SK-N-SH (cell line): ENCODE results near the gene ADGRL3. TPM values are rescaled to one million over a fixed set of nuclear protein-coding genes. Genes with fewer than 3 reads are reported as not detected.

Experiments
- CTCF ChIA-PET: fragments of 300-600, 350-600 bp; formaldehyde crosslinking; extraction: SDS; loops from one replicate; lab custom pipeline; 2021; lab: Yijun Ruan, JAX
- POLR2A ChIA-PET: fragments of 350-600 bp; sonication (Branson Sonifier 250); formaldehyde crosslinking; extraction: SDS; loops from one replicate; lab custom pipeline; 2020; ENCODE audit warnings: antibody characterized with exemption, inconsistent platforms; lab: Yijun Ruan, JAX
- DNase-seq: peaks from one replicate; pipeline ENCODE4 v3.0.0; 2012
- H2AFZ ChIP-seq: fragments of 200-600 bp; sonication (generic); 2 replicates; pipeline ENCODE4 v1.8.1; 2016; ENCODE audit warnings: antibody characterized with exemption, mild to moderate bottlenecking, low read depth
- H3F3A ChIP-seq: fragments of 200-600 bp; sonication (generic); replicated peaks from 2 replicates; pipeline ENCODE3; 2016; ENCODE audit warnings: antibody characterized with exemption, mild to moderate bottlenecking; ENCODE audit not compliant: insufficient read depth
- H3K27ac ChIP-seq, 2 experiments: fragments of 200-500 bp in 1 of 2; fragments of 200-600 bp in 1 of 2; sonication (Bioruptor generic) in 1 of 2; sonication (generic), shearing (Covaris generic) in 1 of 2; 2 replicates each; pipeline versions ENCODE4 v1.5.1 to v1.6.1; 2014 to 2016; ENCODE audit warnings: low read depth in 2 of 2, inconsistent platforms in 1 of 2, low read length in 1 of 2, mild to moderate bottlenecking in 1 of 2, mixed read lengths in 1 of 2
- H3K27me3 ChIP-seq: fragments of 200-600 bp; sonication (generic), shearing (Covaris generic); 2 replicates; pipeline ENCODE4 v1.6.1; 2016; ENCODE audit warnings: mixed run types; ENCODE audit not compliant: insufficient read depth
- H3K36me3 ChIP-seq, 2 experiments: fragments of 200-500 bp in 1 of 2; fragments of 200-600 bp in 1 of 2; sonication (Bioruptor generic) in 1 of 2; sonication (generic) in 1 of 2; replicated peaks in 1 of 2; 2 replicates each; pipeline versions ENCODE3 to v1.5.1; 2014 to 2016; ENCODE audit warnings: low read length in 1 of 2, mild to moderate bottlenecking in 1 of 2; ENCODE audit not compliant: insufficient read depth in 2 of 2, control insufficient read depth in 1 of 2
- H3K4me1 ChIP-seq, 2 experiments: fragments of 200-500 bp in 1 of 2; fragments of 200-600 bp in 1 of 2; sonication (Bioruptor generic) in 1 of 2; sonication (generic), shearing (Covaris generic) in 1 of 2; 2 replicates each; pipeline versions ENCODE4 v1.5.1 to v1.6.1; 2014 to 2016; ENCODE audit warnings: low read depth in 1 of 2, low read length in 1 of 2, mixed run types in 1 of 2; ENCODE audit not compliant: insufficient read depth in 2 of 2, control insufficient read depth in 1 of 2
- H3K4me2 ChIP-seq: fragments of 200-600 bp; sonication (generic), shearing (Covaris generic); 2 replicates; pipeline ENCODE4 v1.6.1; 2017; ENCODE audit warnings: mixed run types
- H3K4me3 ChIP-seq, 2 experiments: fragments of 200-500 bp in 1 of 2; fragments of 200-600 bp in 1 of 2; sonication (Bioruptor generic) in 1 of 2; sonication (generic), shearing (Covaris generic) in 1 of 2; 2 replicates each; pipeline versions ENCODE4 v1.5.1 to v1.8.1; 2014 to 2016; ENCODE audit warnings: low read depth in 2 of 2, inconsistent platforms in 1 of 2, low read length in 1 of 2, mild to moderate bottlenecking in 1 of 2, mixed read lengths in 1 of 2, moderate library complexity in 1 of 2
- H3K79me2 ChIP-seq: fragments of 200-600 bp; sonication (generic); 2 replicates; pipeline ENCODE4 v1.8.1; 2017; ENCODE audit warnings: mild to moderate bottlenecking; ENCODE audit not compliant: insufficient read depth
- H3K9ac ChIP-seq: fragments of 200-600 bp; sonication (generic); 2 replicates; pipeline ENCODE4 v1.6.1; 2017; ENCODE audit warnings: mixed run types
- H3K9me2 ChIP-seq: fragments of 200-600 bp; sonication (generic); 2 replicates; pipeline ENCODE4 v1.6.1; 2017; ENCODE audit warnings: mixed run types
- H3K9me3 ChIP-seq: fragments of 200-600 bp; sonication (generic); 2 replicates; pipeline ENCODE4 v1.6.1; 2017; ENCODE audit warnings: mixed run types, mild to moderate bottlenecking, moderate library complexity
- H4K20me1 ChIP-seq: fragments of 200-600 bp; sonication (generic); 2 replicates; pipeline ENCODE4 v1.6.1; 2017; ENCODE audit warnings: mild to moderate bottlenecking, mixed run types; ENCODE audit not compliant: insufficient read depth
- CTCF ChIP-seq: fragments of 200-600 bp; sonication (generic); IDR thresholded peaks from 2 replicates; pipeline ENCODE4 v1.6.1; 2017; ENCODE audit warnings: antibody characterized with exemption, mild to moderate bottlenecking, moderate library complexity
- ELF1 ChIP-seq: IDR thresholded peaks from 2 replicates; pipeline ENCODE4 v1.4.0; 2012
- EZH2phosphoT487 ChIP-seq: fragments of 200-600 bp; sonication (generic); IDR thresholded peaks from 2 replicates; pipeline ENCODE4 v1.6.1; 2017; ENCODE audit warnings: low read depth, mixed run types, mild to moderate bottlenecking, antibody characterized with exemption, moderate library complexity, borderline replicate concordance
- FOSL2 ChIP-seq: IDR thresholded peaks from 2 replicates; pipeline ENCODE4 v1.4.0; 2012; ENCODE audit warnings: low read depth, mild to moderate bottlenecking, moderate library complexity, borderline replicate concordance
- IRF3 ChIP-seq: fragments of 150-350 bp; IDR thresholded peaks from 2 replicates; pipeline ENCODE4 v1.6.1; 2016; ENCODE audit warnings: mild to moderate bottlenecking, low read depth, low read length
- MAX ChIP-seq: IDR thresholded peaks from 2 replicates; pipeline ENCODE4 v1.4.0; 2012; ENCODE audit warnings: low read depth
- NRF1 ChIP-seq: IDR thresholded peaks from 2 replicates; pipeline ENCODE4 v1.6.1; 2012; ENCODE audit warnings: low read depth, mild to moderate bottlenecking, low read length
- PBX3 ChIP-seq: IDR thresholded peaks from 2 replicates; pipeline ENCODE4; 2012
- REST ChIP-seq: IDR thresholded peaks from 2 replicates; pipeline ENCODE4 v1.6.1; 2012; ENCODE audit warnings: mild to moderate bottlenecking, low read depth, low read length, moderate library complexity
- SMC3 ChIP-seq: IDR thresholded peaks from 2 replicates; pipeline ENCODE4 v1.6.1; 2012; ENCODE audit warnings: low read depth, low read length, improper control_type of control experiment
- TAF1 ChIP-seq: IDR thresholded peaks from 2 replicates; pipeline ENCODE4 v1.6.1; 2012; ENCODE audit warnings: low read depth, mild to moderate bottlenecking, low read length, moderate library complexity, borderline replicate concordance
- YY1 ChIP-seq: IDR thresholded peaks from 2 replicates; pipeline ENCODE4 v1.4.0; 2012; ENCODE audit warnings: low read depth, mild to moderate bottlenecking
- polyA plus RNA-seq, 3 experiments: library from polyadenylated mRNA; depleted of rRNA; stranded (reverse); fragments of >200 nt; gene quantifications; 2 replicates each; pipeline ENCODE4 v1.2.3, GENCODE V29; 2012

The ADGRL3 gene
- polyA plus RNA-seq, 1 of the 3 experiments (the other 2 are of a cell fraction) = 0.03 TPM

- H3F3A ChIP-seq = no peaks in the 10 kb centered on the region
- H4K20me1 ChIP-seq = no peaks in the 10 kb centered on the region
- H2AFZ ChIP-seq = no peak overlapping the region
- TF ChIP-seq IRF3 = no peak
- TF ChIP-seq EZH2phosphoT487 = no peak
- no peak for TF ChIP-seq REST
- no peak for TF ChIP-seq PBX3
- TF ChIP-seq FOSL2 = no peak
- TF ChIP-seq MAX = no peak
- no peak for TF ChIP-seq NRF1
- no peak for TF ChIP-seq ELF1
- no peak for TF ChIP-seq CTCF
- no peak for TF ChIP-seq TAF1
- no peak for TF ChIP-seq SMC3
- TF ChIP-seq YY1 = no peak
- H3K4me2 ChIP-seq = no peak overlapping the region
- H3K36me3 ChIP-seq = no peaks in the 10 kb centered on the region
- H3K4me1 ChIP-seq = no peaks in the 10 kb centered on the region
- H3K9me2 ChIP-seq = no peaks in the 10 kb centered on the region
- no peak overlapping the region for H3K9ac ChIP-seq
- H3K27ac ChIP-seq = no peak overlapping the region
- ChIA-PET CTCF (no interaction called here), POLR2A (no interaction called here)
- H3K4me3 ChIP-seq = no peak overlapping the region
- no peaks in the 10 kb centered on the region for H3K79me2 ChIP-seq
- DNase-seq = no peak
- no peaks in the 10 kb centered on the region for H3K9me3 ChIP-seq
- no peaks in the 10 kb centered on the region for H3K27me3 ChIP-seq
Measured at GRCh38 chr4:62004881-62005280, 804.8 kb downstream of the ADGRL3 start.
